Osteocyte (in vitro differentiated cells): Measurements from ENCODE around the gene GPR27. TPM values are rescaled to one million over a fixed set of nuclear protein-coding genes. Genes with fewer than 3 reads are reported as not detected.

Source experiments
- DNase-seq: peaks from one replicate; pipeline ENCODE4 v3.0.0; 2021; ENCODE audit warnings: mixed read lengths; ENCODE audit not compliant: unreplicated experiment; ENCODE audit errors: extremely low spot score
- H3K27ac Mint-ChIP-seq: one replicate; pipeline ENCODE4 v1.8.0; 2021; ENCODE audit warnings: mild to moderate bottlenecking, mixed read lengths; ENCODE audit not compliant: unreplicated experiment
- H3K27me3 Mint-ChIP-seq: one replicate; pipeline ENCODE4 v1.8.0; 2021; ENCODE audit warnings: mixed read lengths; ENCODE audit not compliant: unreplicated experiment
- H3K36me3 Mint-ChIP-seq: one replicate; pipeline ENCODE4 v1.8.0; 2021; ENCODE audit warnings: mixed read lengths; ENCODE audit not compliant: unreplicated experiment
- H3K4me1 Mint-ChIP-seq: one replicate; pipeline ENCODE4 v1.8.0; 2021; ENCODE audit warnings: mixed read lengths; ENCODE audit not compliant: unreplicated experiment
- H3K4me3 Mint-ChIP-seq: one replicate; pipeline ENCODE4 v1.8.0; 2021; ENCODE audit warnings: mild to moderate bottlenecking, moderate library complexity, mixed read lengths; ENCODE audit not compliant: unreplicated experiment
- H3K9me3 Mint-ChIP-seq: one replicate; pipeline ENCODE4 v1.8.0; 2021; ENCODE audit warnings: mixed read lengths; ENCODE audit not compliant: unreplicated experiment
- CTCF ChIP-seq: fragments of 200-600 bp; sonication (generic); IDR thresholded peaks from 2 replicates; pipeline ENCODE4 v1.5.0; 2021; ENCODE audit warnings: antibody characterized with exemption, mild to moderate bottlenecking, moderate library complexity
- total RNA-seq: library from RNA; stranded (reverse); gene quantifications from 2 replicates; pipeline ENCODE4 v1.2.1, GENCODE V29; 2021

GPR27 gene
- total RNA-seq, 1 donor from 2014 or later: 0.94 TPM

GRCh38 chr3:71721002-71721401, 32.7 kb upstream of the GPR27 start:
- Mint-ChIP-seq H3K4me3 (no peak overlapping the region), H3K4me1 (peaks cover 12% of the 10 kb centered on the region), H3K27me3 (peaks cover 37% of the 10 kb centered on the region), H3K27ac (no peak overlapping the region), H3K9me3 (no peaks in the 10 kb centered on the region), H3K36me3 (no peaks in the 10 kb centered on the region)
- no peak for TF ChIP-seq CTCF
- DNase-seq: no peak

GRCh38 chr3:71721651-71722157, 32.0 kb upstream of the GPR27 start:
- Mint-ChIP-seq H3K27ac (no peak overlapping the region), H3K9me3 (no peaks in the 10 kb centered on the region), H3K36me3 (no peaks in the 10 kb centered on the region), H3K4me3 (no peak overlapping the region), H3K27me3 (peaks cover 44% of the 10 kb centered on the region), H3K4me1 (peaks cover 12% of the 10 kb centered on the region)
- no peak for TF ChIP-seq CTCF
- no peak for DNase-seq

- no peak for DNase-seq
- Mint-ChIP-seq H3K27me3 (peaks cover 46% of the 10 kb centered on the region), H3K27ac (no peak overlapping the region), H3K9me3 (no peaks in the 10 kb centered on the region), H3K36me3 (no peaks in the 10 kb centered on the region), H3K4me1 (peaks cover 12% of the 10 kb centered on the region), H3K4me3 (no peak overlapping the region)
- no peak for TF ChIP-seq CTCF
Measured at GRCh38 chr3:71722693-71723092, 31.0 kb upstream of the GPR27 start.

DNA sequence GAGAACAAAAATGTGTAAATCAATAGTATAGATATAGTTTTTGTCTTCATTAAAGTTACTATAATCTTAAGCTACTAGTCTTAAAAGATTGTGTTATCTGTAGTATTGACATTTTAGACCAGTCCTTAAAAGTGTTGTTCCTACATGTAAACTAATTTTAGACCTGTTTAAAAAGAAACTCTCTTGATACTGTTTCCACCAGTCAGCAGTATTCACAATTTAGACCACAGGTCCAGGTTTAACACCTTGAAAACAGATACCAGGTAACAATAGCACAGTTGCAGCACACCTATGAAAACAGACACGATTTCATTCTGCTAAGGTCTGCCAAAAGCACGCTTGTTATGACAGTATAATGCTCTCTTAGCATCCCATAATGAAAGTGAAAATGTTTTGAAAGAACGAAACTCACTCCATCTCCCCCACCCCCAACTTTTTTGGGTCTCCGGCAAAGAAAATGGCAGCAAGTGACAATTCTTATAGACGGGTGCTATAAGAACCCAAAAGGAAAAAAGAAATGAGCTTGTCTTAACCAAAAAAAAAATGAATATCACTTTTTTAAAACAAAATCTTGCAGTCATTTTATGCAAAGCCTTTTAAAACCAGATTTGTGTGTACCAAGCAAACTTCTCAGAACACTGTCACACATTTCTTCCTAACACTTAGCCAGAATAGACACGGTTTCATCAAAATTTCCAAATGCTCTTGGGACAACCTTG, 30.0 kb upstream of the GPR27 start:
- DNase-seq: no peak
- peaks cover 12% of the 10 kb centered on the region for H3K4me1 Mint-ChIP-seq
- H3K27ac Mint-ChIP-seq: peak overlapping the region; percentile 9
- H3K4me3 Mint-ChIP-seq: peak overlapping the region; percentile 75
- H3K36me3 Mint-ChIP-seq: no peaks in the 10 kb centered on the region
- H3K9me3 Mint-ChIP-seq: no peaks in the 10 kb centered on the region
- no peak for TF ChIP-seq CTCF
- H3K27me3 Mint-ChIP-seq: peaks cover 52% of the 10 kb centered on the region

- Mint-ChIP-seq H3K27ac (peak overlapping the region; percentile 9), H3K4me1 (peaks cover 12% of the 10 kb centered on the region), H3K36me3 (no peaks in the 10 kb centered on the region), H3K27me3 (peaks cover 55% of the 10 kb centered on the region), H3K4me3 (peak overlapping the region; percentile 75), H3K9me3 (no peaks in the 10 kb centered on the region)
- no peak for DNase-seq
- no peak for TF ChIP-seq CTCF
Measured at GRCh38 chr3:71724171-71724453, 29.5 kb upstream of the GPR27 start.
